ENCODE data around the gene GGTA1. TPM values are rescaled to one million over a fixed set of nuclear protein-coding genes. Genes with fewer than 3 reads are reported as not detected.

Gene GGTA1
- polyA plus RNA-seq, 1 donor from 2014 or later, result not detected

GRCh38 chr9:121405899-121406298 is 93.7 kb downstream of the GGTA1 start:
- Histone ChIP-seq H3K36me3 (ENCODE audit: insufficient read depth, low read length) (no peaks in the 10 kb centered on the region), H3K27ac (ENCODE audit: low read length) (no peak overlapping the region), H3F3A (ENCODE audit: insufficient read depth, low read length, poor library complexity, severe bottlenecking) (no peaks in the 10 kb centered on the region), H3K4me3 (ENCODE audit: low read length) (no peak overlapping the region), H2AFZ (ENCODE audit: low read depth, low read length) (no peak overlapping the region), H3K9me2 (ENCODE audit: insufficient read depth, low read length) (no peaks in the 10 kb centered on the region), H3K79me2 (replicated peaks; ENCODE audit: insufficient read depth, low read length) (no peaks in the 10 kb centered on the region), H3K27me3 (ENCODE audit: insufficient read depth, low read depth, low read length) (no peaks in the 10 kb centered on the region), H4K20me1 (ENCODE audit: insufficient read depth) (no peaks in the 10 kb centered on the region), H3K4me2 (ENCODE audit: low read length) (no peak overlapping the region), H3K9me3 (ENCODE audit: low read length) (no peaks in the 10 kb centered on the region), H3K9ac (ENCODE audit: low read length) (no peak overlapping the region)
- TF ChIP-seq EP300 (conservative IDR thresholded peaks at IDR 0.05; ENCODE audit: poor library complexity, severe bottlenecking) (no peak), EZH2 (IDR thresholded peaks at IDR 0.05; ENCODE audit: borderline replicate concordance, insufficient read depth, low read length, poor library complexity, severe bottlenecking) (no peak), RAD21 (conservative IDR thresholded peaks at IDR 0.05) (no peak), REST (IDR thresholded peaks at IDR 0.05; ENCODE audit: borderline replicate concordance) (no peak), SMC3 (conservative IDR thresholded peaks at IDR 0.05; ENCODE audit: poor library complexity) (no peak), POLR2AphosphoS5 (IDR thresholded peaks at IDR 0.05) (no peak), TAF1 (IDR thresholded peaks at IDR 0.05; ENCODE audit: low read depth) (no peak), MXI1 (conservative IDR thresholded peaks at IDR 0.05; ENCODE audit: poor library complexity, severe bottlenecking) (no peak), CTCF (IDR thresholded peaks at IDR 0.05; ENCODE audit: poor library complexity, severe bottlenecking) (no peak)

Other genes with a start within 250 kb of the GGTA1 start
- gene GSN, start 231.7 kb downstream of the GGTA1 start, polyA plus RNA-seq, result 2.4 and 7.7 TPM in 2 replicates
- 0.11 TPM in 1 of 2 replicates, not detected in the other for gene STOM, start 129.6 kb downstream of the GGTA1 start, polyA plus RNA-seq
- 17.3 and 24.8 TPM in 2 replicates for gene DAB2IP, start 151.8 kb upstream of the GGTA1 start, polyA plus RNA-seq

Data from neural cell (in vitro differentiated cells).